ENCODE data around the gene NDOR1. TPM values are rescaled to one million over a fixed set of nuclear protein-coding genes. Genes with fewer than 3 reads are reported as not detected.
"Not testable (repeated sequence)": the region's sequence is repeated elsewhere in the genome, so short reads cannot be mapped to it uniquely, and the experiment has no call there.

NDOR1 gene
- total RNA-seq, 3 donors from 2014 or later: 15.9 to 19.7 (median 19.0) TPM

- intact Hi-C loops (cut with DNase I, micrococcal nuclease): no loop called here
- ATAC-seq (peak; percentile 77), DNase-seq (peak; percentile 98 to 99 (median 99))
- Histone ChIP-seq H3K4me3 (peak within 1 kb of the TSS; percentile 65), H3K9me3 (no peaks in the 10 kb centered on the region), H3K4me1 (ENCODE audit: low read depth) (peaks cover 56% of the 10 kb centered on the region), H3K36me3 (ENCODE audit: low read depth) (peaks cover 4% of the 10 kb centered on the region)
- no peak for TF ChIP-seq CTCF (IDR thresholded peaks at IDR 0.05)
These were observed 35.5 kb downstream of the NDOR1 start, which contains the start of gene TUBB4B for GRCh38 chr9:137240841-137241489. TUBB4B (plus strand) TSS chr9:137241287; CDS start chr9:137241361, 74 bp downstream.

- peaks cover 4% of the 10 kb centered on the region for H3K36me3 ChIP-seq (ENCODE audit: low read depth)
- H3K4me3 ChIP-seq: peak overlapping the region; percentile 65
- no peaks in the 10 kb centered on the region for H3K9me3 ChIP-seq
- no peak for TF ChIP-seq CTCF (IDR thresholded peaks at IDR 0.05)
- intact Hi-C loops (cut with DNase I, micrococcal nuclease): no loop called here
- peaks cover 48% of the 10 kb centered on the region for H3K4me1 ChIP-seq (ENCODE audit: low read depth)
- DNase-seq: peak; percentile 71 to 85 (median 83)
- ATAC-seq: peak; percentile 31
These were observed 36.2 kb downstream of the NDOR1 start for GRCh38 chr9:137241490-137242268.

- DNase-seq: peak in 2 of 3 donors; percentile 30 to 40
- Histone ChIP-seq H3K4me1 (ENCODE audit: low read depth) (peaks cover 41% of the 10 kb centered on the region), H3K4me3 (peak overlapping the region; percentile 65), H3K9me3 (no peaks in the 10 kb centered on the region), H3K36me3 (ENCODE audit: low read depth) (peaks cover 4% of the 10 kb centered on the region)
- no peak for TF ChIP-seq CTCF (IDR thresholded peaks at IDR 0.05)
- intact Hi-C loops (cut with DNase I, micrococcal nuclease): no loop called here
- no peak for ATAC-seq
These were observed 37.0 kb downstream of the NDOR1 start for GRCh38 chr9:137242269-137243203.

- not testable (repeated sequence) for ATAC-seq
These were observed 37.7 kb downstream of the NDOR1 start for GRCh38 chr9:137243266-137243625.

GRCh38 chr9:137243626-137244485 is 38.4 kb downstream of the NDOR1 start:
- no peaks in the 10 kb centered on the region for H3K9me3 ChIP-seq
- intact Hi-C loops (cut with DNase I, micrococcal nuclease): no loop called here
- ATAC-seq (no peak), DNase-seq (no peak)
- H3K36me3 ChIP-seq (ENCODE audit: low read depth): peaks cover 4% of the 10 kb centered on the region
- no peak for TF ChIP-seq CTCF (IDR thresholded peaks at IDR 0.05)
- no peak overlapping the region for H3K4me3 ChIP-seq
- H3K4me1 ChIP-seq (ENCODE audit: low read depth): peaks cover 28% of the 10 kb centered on the region

More at GRCh38 chr9:137243266-137243625, 37.7 kb downstream of the NDOR1 start:
- H3K4me3 ChIP-seq; H3K9me3 ChIP-seq; intact Hi-C loops (cut with DNase I, micrococcal nuclease); DNase-seq; H3K36me3 ChIP-seq (ENCODE audit: low read depth): not testable (repeated sequence)
- H3K4me1 ChIP-seq (ENCODE audit: low read depth): peaks cover 34% of the 10 kb centered on the region
